ENCODE measurements around the gene GPR55.

GPR55 gene

GRCh38 chr2:230919240-230919639 is 5.8 kb downstream of the GPR55 start:
- DNase-seq (ENCODE audit: low read depth, low spot score), result no peak

- DNase-seq (ENCODE audit: low read depth, low spot score), result no peak
Measured at GRCh38 chr2:230916218-230916617, 8.8 kb downstream of the GPR55 start.

- no peak for DNase-seq (ENCODE audit: low read depth, low spot score)
Measured at GRCh38 chr2:230915319-230915718, 9.7 kb downstream of the GPR55 start.

- no peak for DNase-seq (ENCODE audit: low read depth, low spot score)
Measured at GRCh38 chr2:230914886-230915285, 10.2 kb downstream of the GPR55 start.

- no peak for DNase-seq (ENCODE audit: low read depth, low spot score)
Measured at GRCh38 chr2:230913406-230914143, 11.5 kb downstream of the GPR55 start.

GRCh38 chr2:230912724-230913123 is 12.3 kb downstream of the GPR55 start:
- no peak for DNase-seq (ENCODE audit: low read depth, low spot score)

GRCh38 chr2:230912046-230912445 is 13.0 kb downstream of the GPR55 start:
- no peak for DNase-seq (ENCODE audit: low read depth, low spot score)

GRCh38 chr2:230910546-230911177 is 14.4 kb downstream of the GPR55 start:
- DNase-seq (ENCODE audit: low read depth, low spot score), result no peak

GRCh38 chr2:230909841-230910545 is 15.0 kb downstream of the GPR55 start:
- DNase-seq (ENCODE audit: low read depth, low spot score), result no peak

GRCh38 chr2:230908595-230909191 is 16.3 kb downstream of the GPR55 start:
- no peak for DNase-seq (ENCODE audit: low read depth, low spot score)

- DNase-seq (ENCODE audit: low read depth, low spot score), result no peak
Measured at GRCh38 chr2:230908092-230908594, 16.9 kb downstream of the GPR55 start.

GRCh38 chr2:230907361-230908091 is 17.5 kb downstream of the GPR55 start:
- DNase-seq (ENCODE audit: low read depth, low spot score), result no peak

GRCh38 chr2:230906471-230907230 is 18.4 kb downstream of the GPR55 start:
- DNase-seq (ENCODE audit: low read depth, low spot score), result no peak

GRCh38 chr2:230905448-230906421 is 19.3 kb downstream of the GPR55 start:
- DNase-seq (ENCODE audit: low read depth, low spot score), result no peak

GRCh38 chr2:230904856-230905447 is 20.1 kb downstream of the GPR55 start:
- DNase-seq (ENCODE audit: low read depth, low spot score), result no peak

- no peak for DNase-seq (ENCODE audit: low read depth, low spot score)
Measured at GRCh38 chr2:230903231-230904150, 21.6 kb downstream of the GPR55 start.

GRCh38 chr2:230902180-230902899 is 22.7 kb downstream of the GPR55 start:
- peak; percentile 79 for DNase-seq (ENCODE audit: low read depth, low spot score)

Measured in iPS DF 19.7 (cell line).